Measurements from ENCODE around the gene AKAP13.

AKAP13 gene

DNA sequence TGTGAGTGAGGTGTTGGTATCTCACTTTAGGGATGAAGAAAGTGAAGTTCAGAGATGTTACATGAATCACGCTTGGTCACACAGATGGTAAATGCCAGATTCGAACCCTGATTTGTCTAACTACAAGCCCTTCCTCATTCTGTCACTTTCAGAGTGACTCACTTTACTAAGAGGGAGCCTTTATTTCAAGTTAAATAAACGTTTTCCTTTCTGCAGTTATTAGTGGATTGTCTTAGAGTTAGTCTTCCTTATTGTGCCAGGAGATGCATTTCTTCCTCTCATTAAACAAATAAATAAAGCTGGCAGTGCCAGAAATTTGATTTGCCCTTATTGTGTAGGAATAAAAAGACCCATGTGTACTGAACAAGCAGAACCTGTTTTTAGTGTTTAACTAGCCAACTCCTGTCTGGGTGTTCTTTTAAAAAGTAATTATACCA lies 162.5 kb downstream of the AKAP13 start:
- DNase-seq: no peak

GRCh38 chr15:85543741-85544155 lies 163.3 kb downstream of the AKAP13 start:
- DNase-seq: no peak

GRCh38 chr15:85545185-85545584 lies 164.8 kb downstream of the AKAP13 start:
- no peak for DNase-seq

DNA sequence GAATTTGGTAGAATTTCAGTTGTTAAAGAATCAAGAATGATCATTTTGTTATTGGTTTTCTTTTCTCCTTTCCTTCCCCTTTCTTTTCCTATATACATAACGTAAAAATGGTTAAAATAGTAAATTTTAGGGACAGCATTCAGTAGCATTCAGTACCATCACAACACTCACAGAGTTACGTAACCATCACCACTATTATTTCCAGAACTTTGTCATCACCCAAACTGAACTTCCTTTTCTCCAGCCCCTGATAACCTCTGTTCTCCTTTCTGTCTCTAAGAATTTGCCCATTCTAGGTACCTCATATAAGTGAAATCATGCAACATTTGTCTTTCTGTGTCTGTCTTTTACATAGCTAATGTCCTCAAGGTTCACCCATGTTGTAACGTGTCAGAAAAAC lies 165.3 kb downstream of the AKAP13 start:
- no peak for DNase-seq

GRCh38 chr15:85547386-85547785 lies 167.0 kb downstream of the AKAP13 start:
- no peak for DNase-seq

DNA sequence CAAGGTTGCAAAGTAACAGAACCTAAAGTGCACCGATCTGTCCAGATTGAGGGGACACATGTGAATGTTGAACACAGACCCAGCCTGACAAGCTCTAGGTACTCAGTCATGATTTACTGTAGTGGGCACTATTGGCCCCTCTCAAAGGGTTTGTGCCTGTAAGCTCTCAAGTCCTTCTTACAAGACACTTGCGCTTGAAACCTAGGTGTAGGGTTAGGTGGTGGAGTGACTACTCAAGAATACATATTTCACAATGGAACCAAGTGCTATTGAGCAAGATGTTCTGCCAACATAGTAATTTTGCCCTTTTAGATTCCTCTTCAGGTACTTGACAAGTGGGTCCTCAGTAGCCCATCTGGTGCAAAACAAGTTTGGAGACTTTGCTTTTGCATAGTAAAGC lies 169.9 kb downstream of the AKAP13 start:
- DNase-seq: no peak

DNA sequence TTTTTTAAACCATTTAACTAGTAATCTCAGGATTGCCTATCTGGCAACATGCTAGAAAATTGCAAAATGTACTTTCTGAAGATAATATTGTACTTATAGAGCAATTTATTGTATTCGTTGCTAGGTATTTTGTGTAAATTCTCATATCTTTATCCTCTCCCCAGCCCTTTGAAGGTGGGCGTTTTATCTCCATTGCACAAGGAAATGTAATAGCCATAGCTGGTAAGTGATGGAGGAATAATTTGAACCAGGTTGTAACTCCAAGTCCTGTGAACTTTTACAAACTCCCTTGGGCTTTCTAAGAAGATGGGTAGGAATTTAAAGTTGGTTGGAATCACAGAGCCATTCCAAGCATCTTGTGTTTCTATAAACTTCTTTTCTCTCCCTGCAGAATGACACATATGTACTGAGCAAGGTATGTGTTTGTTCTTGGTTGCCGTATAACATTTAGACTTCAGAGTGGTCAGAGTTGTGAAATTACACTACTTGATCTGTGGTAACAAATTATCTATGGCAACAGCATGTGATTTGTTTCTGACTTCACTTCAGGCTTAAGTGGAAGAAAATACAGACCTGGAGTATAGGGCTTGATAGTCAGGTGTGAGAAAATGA lies 170.9 kb downstream of the AKAP13 start:
- DNase-seq: no peak

DNA sequence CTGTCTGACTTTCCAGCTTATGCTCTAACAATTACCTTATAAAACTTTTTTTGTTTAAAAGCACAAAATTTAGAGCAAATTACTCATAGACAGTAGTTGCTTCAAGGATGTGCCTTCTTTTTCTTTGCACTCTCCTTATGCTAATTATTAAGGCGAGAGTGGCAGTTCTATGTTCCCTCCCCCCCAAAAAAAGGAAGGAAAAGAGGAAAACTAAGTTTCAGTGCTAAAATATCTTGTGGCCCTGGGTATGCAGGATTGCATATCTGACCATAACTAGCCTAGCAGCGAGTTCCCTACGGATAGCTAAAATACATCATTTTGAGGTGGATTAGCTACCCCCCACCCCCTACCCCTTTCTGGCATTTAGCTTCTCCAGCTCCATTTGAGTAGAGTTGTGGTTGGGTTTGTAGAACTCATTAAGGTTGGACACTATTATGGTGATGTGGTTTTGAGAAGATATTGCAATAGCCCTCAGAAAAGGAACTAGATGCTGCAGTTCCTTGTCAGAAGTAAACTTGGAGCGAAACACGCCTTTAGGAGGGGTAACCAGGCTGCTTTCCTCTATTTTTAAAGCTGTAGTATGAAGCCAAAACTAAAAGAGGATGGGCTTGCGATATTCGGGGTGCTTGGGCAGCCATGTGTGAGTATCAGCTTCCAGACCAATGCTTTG lies 174.6 kb downstream of the AKAP13 start:
- no peak for DNase-seq

- no peak for DNase-seq
These were observed 175.6 kb downstream of the AKAP13 start for GRCh38 chr15:85555875-85556617.

DNA sequence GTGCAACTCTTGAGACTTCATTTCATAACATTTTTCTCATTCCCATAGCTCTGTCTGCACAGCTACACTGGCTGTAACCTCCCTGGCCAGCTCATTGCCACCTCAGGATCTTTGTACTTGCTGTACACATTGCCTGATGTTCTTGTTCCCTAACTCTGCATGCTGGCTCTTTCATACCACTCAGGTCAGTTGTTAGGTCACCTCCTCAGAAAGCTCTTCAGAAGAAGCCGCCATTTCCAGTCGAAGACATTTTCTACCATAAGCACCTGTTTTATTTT lies 176.2 kb downstream of the AKAP13 start:
- no peak for DNase-seq

GRCh38 chr15:85557385-85557784 lies 177.0 kb downstream of the AKAP13 start:
- no peak for DNase-seq

DNA sequence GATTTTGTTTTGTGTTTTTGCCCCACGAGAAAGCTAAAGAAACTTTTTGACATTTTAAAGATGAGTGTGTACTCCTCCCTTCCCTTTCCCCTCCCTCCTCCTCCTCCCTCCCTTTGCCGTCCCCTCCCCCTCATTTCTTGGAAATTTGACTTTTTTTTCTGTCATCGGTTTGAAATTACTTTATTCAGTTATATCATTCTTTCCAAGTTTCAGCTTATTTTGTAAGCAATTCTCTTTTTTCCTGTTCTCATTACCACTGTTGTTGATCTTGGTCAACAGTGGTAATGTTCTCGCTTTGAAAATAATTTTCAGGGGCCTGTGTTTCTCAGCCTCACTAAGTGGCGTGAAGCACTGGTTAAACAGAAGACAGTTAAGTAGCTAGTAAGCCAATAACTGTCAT lies 178.4 kb downstream of the AKAP13 start:
- DNase-seq: no peak

GRCh38 chr15:85559530-85559929 lies 179.1 kb downstream of the AKAP13 start:
- DNase-seq: no peak

DNA sequence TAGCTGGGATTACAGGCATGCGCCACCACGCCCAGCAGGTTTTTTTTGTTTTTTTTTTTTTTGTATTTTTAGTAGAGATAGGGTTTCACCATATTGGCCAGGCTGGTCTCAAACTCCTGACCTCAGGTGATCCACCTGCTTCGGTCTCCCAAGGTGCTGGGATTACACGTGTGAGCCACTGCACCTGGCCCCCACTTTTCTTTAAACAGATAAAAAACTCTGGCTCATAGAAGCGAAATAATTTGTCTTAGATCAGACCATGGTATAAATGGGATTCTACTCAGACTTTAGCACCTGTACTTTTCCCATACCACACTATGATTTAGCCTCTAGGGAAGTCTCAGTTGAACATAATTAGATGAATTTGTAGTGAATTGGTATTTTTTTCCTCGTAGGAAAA lies 182.4 kb downstream of the AKAP13 start:
- DNase-seq: no peak

DNA sequence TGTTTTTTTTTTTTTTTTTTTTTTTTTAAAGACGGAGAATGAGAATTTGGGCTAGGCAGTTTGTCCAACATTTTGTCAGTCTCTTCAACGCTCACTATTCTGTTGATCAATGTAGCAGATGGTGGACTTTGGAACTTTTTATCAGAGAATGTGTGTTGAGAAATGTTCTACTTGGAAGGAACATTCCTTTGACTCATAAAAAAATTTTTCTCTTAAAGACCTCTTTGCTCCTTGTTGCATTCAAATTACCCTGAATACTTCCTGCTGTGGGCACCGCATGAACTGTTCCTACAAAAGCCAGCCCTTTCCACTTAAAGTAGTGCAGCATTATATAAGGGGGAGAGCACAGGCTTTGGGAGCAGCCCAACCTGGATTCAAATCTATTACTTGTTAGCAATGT lies 182.9 kb downstream of the AKAP13 start:
- DNase-seq: no peak

DNA sequence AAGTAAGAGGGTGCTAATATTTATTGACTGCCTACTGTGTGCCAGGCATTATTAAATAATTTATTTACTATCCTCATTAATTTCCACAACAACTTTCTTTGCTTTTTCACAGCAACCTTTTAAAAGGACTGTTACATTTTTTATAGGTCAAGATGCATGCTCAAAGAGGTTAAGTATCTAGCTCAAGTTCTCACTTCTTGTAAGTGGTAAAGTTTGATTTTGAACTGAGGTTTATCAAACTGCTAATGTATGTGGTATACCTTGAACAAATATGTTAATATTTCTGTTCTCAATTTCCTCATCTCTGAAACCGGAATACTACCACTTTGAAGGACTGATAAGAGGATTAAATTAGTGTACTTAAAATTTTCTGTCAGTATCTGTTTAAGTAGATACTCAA lies 183.3 kb downstream of the AKAP13 start:
- no peak for DNase-seq

DNA sequence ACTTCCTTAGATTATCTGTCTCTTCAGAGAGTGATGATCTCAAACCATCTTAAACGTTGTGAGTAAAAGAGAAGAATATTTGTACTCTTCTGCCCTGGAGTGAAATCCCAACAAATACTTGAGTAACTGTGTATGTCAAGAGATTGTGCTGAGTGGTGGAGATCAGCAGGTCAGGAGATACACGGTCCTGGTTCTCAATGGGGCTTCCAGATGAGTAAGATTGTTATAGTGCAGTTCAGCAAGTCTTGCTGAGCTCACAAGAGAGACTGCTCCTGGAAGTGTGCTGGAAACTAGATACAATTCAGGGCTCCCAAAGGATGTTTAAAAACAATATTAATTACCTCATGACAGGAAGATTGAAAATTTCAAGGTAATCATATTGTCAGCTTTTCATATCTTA lies 184.3 kb downstream of the AKAP13 start:
- DNase-seq: no peak

DNA sequence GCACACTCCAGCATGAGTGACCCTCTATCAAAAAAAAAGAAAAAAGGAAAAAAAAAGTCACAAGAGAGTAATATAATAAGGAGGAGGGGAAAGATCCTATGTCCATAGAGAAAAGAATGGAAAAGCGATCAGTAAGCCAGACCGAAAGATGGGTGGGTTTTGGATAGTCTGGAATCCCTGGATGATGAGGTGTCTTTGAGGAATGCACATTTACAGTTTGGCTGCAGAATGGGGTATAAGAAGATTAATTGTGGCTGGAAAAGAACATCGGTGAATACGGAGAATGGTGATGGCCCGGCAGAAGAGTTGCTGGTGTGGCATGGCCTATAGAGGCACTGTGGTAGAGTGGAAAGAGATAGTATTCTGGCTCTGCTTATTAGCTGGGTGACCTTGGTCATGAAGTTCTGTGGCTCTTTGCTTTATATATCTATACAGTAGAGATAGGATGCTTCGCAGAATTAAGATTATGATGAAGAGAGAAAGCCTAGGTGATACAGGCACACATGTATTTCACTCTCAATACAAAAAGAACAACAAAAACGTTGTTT lies 187.9 kb downstream of the AKAP13 start:
- no peak for DNase-seq

GRCh38 chr15:85570336-85570735 lies 189.9 kb downstream of the AKAP13 start:
- DNase-seq: no peak

DNA sequence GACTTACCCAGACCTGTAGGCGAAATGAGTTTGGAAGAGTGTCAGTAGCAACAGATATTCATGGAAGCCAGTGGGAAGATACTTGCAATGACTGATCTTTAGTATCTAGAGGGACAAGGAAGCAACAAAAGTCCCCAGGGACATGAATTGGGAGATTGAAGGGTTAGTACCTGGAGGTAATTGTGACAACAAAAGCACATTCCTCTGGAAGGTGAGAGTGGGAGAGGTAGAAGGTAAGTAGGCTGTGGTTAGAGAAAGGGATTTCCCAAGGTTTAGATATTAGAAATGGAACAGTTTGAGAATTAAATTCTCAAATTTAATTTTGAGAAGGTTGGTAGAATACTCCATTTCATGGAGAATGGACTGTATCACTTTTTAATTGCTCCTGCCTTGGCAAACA lies 191.4 kb downstream of the AKAP13 start:
- DNase-seq: no peak

- DNase-seq: no peak
These were observed 196.0 kb downstream of the AKAP13 start for GRCh38 chr15:85576392-85576791.

DNA sequence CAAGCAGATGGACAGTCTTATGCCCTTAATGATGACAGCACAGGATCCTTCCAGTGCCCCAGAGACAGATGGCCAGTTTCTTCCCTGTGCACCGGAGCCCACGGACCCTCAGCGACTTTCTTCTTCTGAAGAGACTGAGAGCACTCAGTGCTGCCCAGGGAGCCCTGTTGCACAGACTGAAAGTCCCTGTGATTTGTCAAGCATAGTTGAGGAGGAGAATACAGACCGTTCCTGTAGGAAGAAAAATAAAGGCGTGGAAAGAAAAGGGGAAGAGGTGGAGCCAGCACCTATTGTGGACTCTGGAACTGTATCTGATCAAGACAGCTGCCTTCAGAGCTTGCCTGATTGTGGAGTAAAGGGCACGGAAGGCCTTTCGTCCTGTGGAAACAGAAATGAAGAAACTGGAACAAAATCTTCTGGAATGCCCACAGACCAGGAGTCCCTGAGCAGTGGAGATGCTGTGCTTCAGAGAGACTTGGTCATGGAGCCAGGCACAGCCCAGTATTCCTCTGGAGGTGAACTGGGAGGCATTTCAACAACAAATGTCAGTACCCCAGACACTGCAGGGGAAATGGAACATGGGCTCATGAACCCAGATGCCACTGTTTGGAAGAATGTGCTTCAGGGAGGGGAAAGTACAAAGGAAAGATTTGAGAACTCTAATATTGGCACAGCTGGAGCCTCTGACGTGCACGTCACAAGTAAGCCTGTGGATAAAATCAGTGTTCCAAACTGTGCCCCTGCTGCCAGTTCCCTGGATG lies 198.7 kb downstream of the AKAP13 start:
- DNase-seq: no peak

DNA sequence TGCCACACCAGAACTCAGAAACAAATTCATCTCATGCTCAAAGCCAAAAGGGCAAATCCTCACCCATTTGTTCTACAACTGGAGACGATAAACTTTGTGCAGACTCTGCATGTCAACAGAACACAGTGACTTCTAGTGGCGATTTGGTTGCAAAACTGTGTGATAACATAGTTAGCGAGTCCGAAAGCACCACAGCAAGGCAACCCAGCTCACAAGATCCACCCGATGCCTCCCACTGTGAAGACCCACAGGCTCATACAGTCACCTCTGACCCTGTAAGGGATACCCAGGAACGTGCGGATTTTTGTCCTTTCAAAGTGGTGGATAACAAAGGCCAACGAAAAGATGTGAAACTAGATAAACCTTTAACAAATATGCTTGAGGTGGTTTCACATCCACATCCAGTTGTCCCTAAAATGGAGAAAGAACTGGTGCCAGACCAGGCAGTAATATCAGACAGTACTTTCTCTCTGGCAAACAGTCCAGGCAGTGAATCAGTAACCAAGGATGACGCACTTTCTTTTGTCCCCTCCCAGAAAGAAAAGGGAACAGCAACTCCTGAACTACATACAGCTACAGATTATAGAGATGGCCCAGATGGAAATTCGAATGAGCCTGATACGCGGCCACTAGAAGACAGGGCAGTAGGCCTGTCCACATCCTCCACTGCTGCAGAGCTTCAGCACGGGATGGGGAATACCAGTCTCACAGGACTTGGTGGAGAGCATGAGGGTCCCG lies 199.7 kb downstream of the AKAP13 start:
- no peak for DNase-seq
